ENCODE results near the gene ZBTB8A.

Gene ZBTB8A

DNA sequence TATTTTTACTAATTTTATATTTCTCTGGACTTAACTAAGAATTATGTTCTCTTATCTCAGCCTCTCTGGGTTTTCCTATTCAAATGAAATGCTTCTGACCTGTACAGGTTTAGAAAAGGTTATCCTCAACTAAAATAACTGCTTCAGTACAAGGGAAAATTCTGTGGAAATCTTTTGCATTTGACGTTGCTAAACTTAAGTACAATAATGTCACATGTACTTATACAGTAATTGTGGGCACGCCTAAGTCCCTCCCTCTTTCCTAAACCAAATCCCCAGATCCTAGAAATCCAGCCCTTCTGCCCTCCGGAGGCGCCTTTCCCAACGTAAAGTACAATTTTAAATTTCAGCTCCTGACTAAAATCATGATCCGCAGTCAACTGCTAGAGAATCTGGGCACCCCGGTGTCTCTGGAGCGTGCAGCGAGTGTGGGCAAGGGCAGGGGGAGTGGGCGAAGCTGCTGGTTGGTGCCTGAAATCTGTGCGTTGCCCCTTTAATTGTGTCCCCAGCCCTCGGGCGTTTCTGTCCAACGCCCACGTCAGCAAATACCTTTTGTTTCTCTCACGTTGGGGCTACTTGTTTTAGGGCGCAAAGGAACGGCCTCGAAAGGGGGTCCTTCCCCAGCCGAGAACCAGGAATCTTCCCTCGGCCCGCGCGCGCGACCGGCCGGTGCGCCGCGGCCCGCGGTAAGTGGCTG, at the start of gene ZBTB8A:
ZBTB8A (plus strand) TSS at position 541 of the 697 bp plus-strand sequence. CDS start 53,505 bp downstream, outside the sequence.
- DNase-seq (ENCODE audit: low read depth, low spot score) = no peak
- CTCF ChIA-PET = interaction anchor here (0.9 to 4.1 kb wide), 4 partner anchors 19 to 139 kb away, joined by 3 to 28 read pairs (median 3); no protein-coding TSS in a partner anchor

GRCh38 chr1:32489774-32490454, 49.3 kb upstream of the ZBTB8A start:
- POLR2A ChIA-PET = no interaction called here
- no peak for DNase-seq (ENCODE audit: low read depth, low spot score)
- TF ChIP-seq CTCF (IDR thresholded peaks at IDR 0.05; ENCODE audit: insufficient read depth, low read length, missing control alignments) = no peak
- no peak overlapping the region for H3K4me3 ChIP-seq (ENCODE audit: low read depth, low read length)
- CTCF ChIA-PET = interaction anchor here (1.3 kb wide), 1 partner anchor 89 kb away, joined by 3 read pairs; no protein-coding TSS in a partner anchor

More for the DNA sequence above, at the start of gene ZBTB8A:
- H3K4me3 ChIP-seq (ENCODE audit: low read depth, low read length) = peak within 1 kb of the TSS; percentile 65
- POLR2A ChIA-PET = interaction anchor here (0.7 to 1.5 kb wide), 2 partner anchors 20 to 75 kb away, joined by 3 to 4 read pairs; partner anchors contain the start of gene ZBTB8B
- TF ChIP-seq CTCF (IDR thresholded peaks at IDR 0.05; ENCODE audit: insufficient read depth, low read length, missing control alignments) = no peak

GRCh38 chr1:32491386-32491785, 47.8 kb upstream of the ZBTB8A start:
- no peak overlapping the region for H3K4me3 ChIP-seq (ENCODE audit: low read depth, low read length)
- ChIA-PET CTCF (no interaction called here), POLR2A (no interaction called here)
- DNase-seq (ENCODE audit: low read depth, low spot score) = no peak
- no peak for TF ChIP-seq CTCF (IDR thresholded peaks at IDR 0.05; ENCODE audit: insufficient read depth, low read length, missing control alignments)

DNA sequence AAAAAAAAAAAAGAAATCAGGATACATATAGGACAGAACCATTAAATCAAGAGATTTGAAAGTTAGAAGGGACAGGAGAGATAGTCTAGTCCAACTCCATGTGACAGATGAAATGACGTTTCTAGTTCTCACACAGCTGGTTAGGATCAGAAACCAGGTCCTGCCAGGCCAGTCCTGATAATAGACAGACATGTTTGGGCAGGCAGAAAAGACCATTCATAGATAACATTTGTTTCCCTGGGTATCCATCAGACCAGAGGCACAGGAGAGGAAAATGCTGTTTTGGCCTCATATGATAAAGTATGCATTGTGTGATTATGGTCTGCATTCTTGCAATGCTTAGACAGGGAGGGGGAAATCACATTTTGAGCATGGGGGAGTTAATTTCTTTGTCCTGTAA, 45.0 kb upstream of the ZBTB8A start:
- TF ChIP-seq CTCF (IDR thresholded peaks at IDR 0.05; ENCODE audit: insufficient read depth, low read length, missing control alignments) = no peak
- ChIA-PET POLR2A (no interaction called here), CTCF (no interaction called here)
- no peak overlapping the region for H3K4me3 ChIP-seq (ENCODE audit: low read depth, low read length)
- no peak for DNase-seq (ENCODE audit: low read depth, low spot score)

- TF ChIP-seq CTCF (IDR thresholded peaks at IDR 0.05; ENCODE audit: insufficient read depth, low read length, missing control alignments) = no peak
- no peak for DNase-seq (ENCODE audit: low read depth, low spot score)
- ChIA-PET CTCF (interaction anchor here (0.6 to 1.3 kb wide), 4 partner anchors 24 to 204 kb away, joined by 3 read pairs; partner anchors contain the start of gene ZBTB8B), POLR2A (no interaction called here)
- no peak overlapping the region for H3K4me3 ChIP-seq (ENCODE audit: low read depth, low read length)
Observed at GRCh38 chr1:32494711-32495337, 44.4 kb upstream of the ZBTB8A start.

GRCh38 chr1:32496127-32496526, 43.1 kb upstream of the ZBTB8A start:
- POLR2A ChIA-PET = no interaction called here
- CTCF ChIA-PET = interaction anchor here (0.8 to 1.6 kb wide), 4 partner anchors 23 to 125 kb away, joined by 3 read pairs; no protein-coding TSS in a partner anchor
- H3K4me3 ChIP-seq (ENCODE audit: low read depth, low read length) = no peak overlapping the region
- no peak for DNase-seq (ENCODE audit: low read depth, low spot score)
- TF ChIP-seq CTCF (IDR thresholded peaks at IDR 0.05; ENCODE audit: insufficient read depth, low read length, missing control alignments) = no peak
